IMR-90 (cell line): ENCODE results near the gene DEF6.

Experiments
- CEBPB ChIP-seq: IDR thresholded peaks from 2 replicates; pipeline ENCODE4 v1.6.1; 2012; ENCODE audit warnings: low read depth, low read length, improper control_type of control experiment
- CHD1 ChIP-seq: IDR thresholded peaks from 2 replicates; pipeline ENCODE4 v1.6.1; 2012; ENCODE audit warnings: low read depth, low read length, improper control_type of control experiment
- CTCF ChIP-seq: conservative IDR thresholded peaks from 2 replicates; pipeline ENCODE4 v1.5.1; 2012; ENCODE audit warnings: mild to moderate bottlenecking, low read depth, low read length, improper control_type of control experiment
- ELK1 ChIP-seq: fragments of 150-350 bp; IDR thresholded peaks from 2 replicates; pipeline ENCODE4 v1.6.1; 2016; ENCODE audit warnings: low read depth, mild to moderate bottlenecking, low read length, moderate library complexity, borderline replicate concordance
- MAFK ChIP-seq: IDR thresholded peaks from 2 replicates; pipeline ENCODE4 v1.6.1; 2012; ENCODE audit warnings: low read depth, low read length, improper control_type of control experiment
- MAZ ChIP-seq: IDR thresholded peaks from 2 replicates; pipeline ENCODE4 v1.6.1; 2012; ENCODE audit warnings: low read depth, mild to moderate bottlenecking, low read length, improper control_type of control experiment, moderate library complexity, borderline replicate concordance
- MXI1 ChIP-seq: IDR thresholded peaks from 2 replicates; pipeline ENCODE4 v1.6.1; 2012; ENCODE audit warnings: low read depth, mild to moderate bottlenecking, low read length, moderate library complexity, borderline replicate concordance
- POLR2A ChIP-seq: IDR thresholded peaks from 2 replicates; pipeline ENCODE4 v1.6.1; 2012; ENCODE audit warnings: mild to moderate bottlenecking, low read depth, low read length
- RAD21 ChIP-seq: IDR thresholded peaks from 2 replicates; pipeline ENCODE4 v1.6.1; 2012; ENCODE audit warnings: low read length, improper control_type of control experiment
- RCOR1 ChIP-seq: IDR thresholded peaks from 2 replicates; pipeline ENCODE4 v1.6.1; 2012; ENCODE audit warnings: mild to moderate bottlenecking, low read length, improper control_type of control experiment; ENCODE audit not compliant: insufficient replicate concordance
- SMC3 ChIP-seq: fragments of 150-350 bp; IDR thresholded peaks from 2 replicates; pipeline ENCODE4 v1.6.1; 2016; ENCODE audit warnings: low read depth, mild to moderate bottlenecking, antibody characterized with exemption, low read length, moderate library complexity
- USF2 ChIP-seq: fragments of 150-350 bp; IDR thresholded peaks from 2 replicates; pipeline ENCODE4 v1.6.1; 2017; ENCODE audit warnings: mild to moderate bottlenecking, antibody characterized with exemption, low read length, low read depth

- no peak for TF ChIP-seq CTCF
- TF ChIP-seq MAFK, result no peak
- TF ChIP-seq CHD1, result no peak
- no peak for TF ChIP-seq POLR2A
- no peak for TF ChIP-seq RCOR1
- no peak for TF ChIP-seq MXI1
- no peak for TF ChIP-seq RAD21
- TF ChIP-seq CEBPB, result no peak
- no peak for TF ChIP-seq ELK1
- no peak for TF ChIP-seq USF2
- TF ChIP-seq MAZ, result no peak
- no peak for TF ChIP-seq SMC3
Measured at GRCh38 chr6:35251949-35252348, 45.7 kb upstream of the DEF6 start.
